Measurements from ENCODE around the gene DAB2.

DAB2 gene

GRCh38 chr5:39443911-39444310 lies 19.1 kb upstream of the DAB2 start (continued):
- TF ChIP-seq, protein P1, sequence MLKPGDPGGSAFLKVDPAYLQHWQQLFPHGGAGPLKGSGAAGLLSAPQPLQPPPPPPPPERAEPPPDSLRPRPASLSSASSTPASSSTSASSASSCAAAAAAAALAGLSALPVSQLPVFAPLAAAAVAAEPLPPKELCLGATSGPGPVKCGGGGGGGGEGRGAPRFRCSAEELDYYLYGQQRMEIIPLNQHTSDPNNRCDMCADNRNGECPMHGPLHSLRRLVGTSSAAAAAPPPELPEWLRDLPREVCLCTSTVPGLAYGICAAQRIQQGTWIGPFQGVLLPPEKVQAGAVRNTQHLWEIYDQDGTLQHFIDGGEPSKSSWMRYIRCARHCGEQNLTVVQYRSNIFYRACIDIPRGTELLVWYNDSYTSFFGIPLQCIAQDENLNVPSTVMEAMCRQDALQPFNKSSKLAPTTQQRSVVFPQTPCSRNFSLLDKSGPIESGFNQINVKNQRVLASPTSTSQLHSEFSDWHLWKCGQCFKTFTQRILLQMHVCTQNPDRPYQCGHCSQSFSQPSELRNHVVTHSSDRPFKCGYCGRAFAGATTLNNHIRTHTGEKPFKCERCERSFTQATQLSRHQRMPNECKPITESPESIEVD (tag by site-specific recombination; IDR thresholded peaks at IDR 0.05): no peak
- no peak for TF ChIP-seq KLF9 (tag by site-specific recombination; IDR thresholded peaks at IDR 0.05; ENCODE audit: low read depth)
- no peak for TF ChIP-seq EGR2 (tag by site-specific recombination; IDR thresholded peaks at IDR 0.05; ENCODE audit: low read depth)
- TF ChIP-seq ZBTB8A (tag by site-specific recombination; IDR thresholded peaks at IDR 0.05): no peak

GRCh38 chr5:39442991-39443390 lies 18.2 kb upstream of the DAB2 start:
- H3K9me3 ChIP-seq (ENCODE audit: control insufficient read depth, insufficient read depth, low read depth, low read length): no peaks in the 10 kb centered on the region
- no peaks in the 10 kb centered on the region for H3K36me3 ChIP-seq (ENCODE audit: control insufficient read depth in 2 of 2, insufficient read depth in 1 of 2, low read length in 2 of 2)
- H3K27ac ChIP-seq (ENCODE audit: extremely low read depth, low read depth, low read length): no peak overlapping the region
- TF ChIP-seq, protein P1 (tag by site-specific recombination; IDR thresholded peaks at IDR 0.05): no peak
- TF ChIP-seq ZNF791 (tag by site-specific recombination; IDR thresholded peaks at IDR 0.05) (no peak), ZNF785 (tag by site-specific recombination; IDR thresholded peaks at IDR 0.05) (no peak), HOXC10 (CRISPR knock-in tag; IDR thresholded peaks at IDR 0.05) (no peak), GLIS1 (tag by site-specific recombination; IDR thresholded peaks at IDR 0.05) (no peak), GLI4 (tag by site-specific recombination; IDR thresholded peaks at IDR 0.05) (no peak), ZFP37 (tag by site-specific recombination; IDR thresholded peaks at IDR 0.05) (no peak), ZNF488 (tag by site-specific recombination; IDR thresholded peaks at IDR 0.05) (no peak), ZNF623 (tag by site-specific recombination; IDR thresholded peaks at IDR 0.05) (no peak), ZNF629 (tag by site-specific recombination; IDR thresholded peaks at IDR 0.05) (no peak), ZNF202 (tag by site-specific recombination; IDR thresholded peaks at IDR 0.05; ENCODE audit: borderline replicate concordance) (no peak)
- TF ChIP-seq, protein P2, sequence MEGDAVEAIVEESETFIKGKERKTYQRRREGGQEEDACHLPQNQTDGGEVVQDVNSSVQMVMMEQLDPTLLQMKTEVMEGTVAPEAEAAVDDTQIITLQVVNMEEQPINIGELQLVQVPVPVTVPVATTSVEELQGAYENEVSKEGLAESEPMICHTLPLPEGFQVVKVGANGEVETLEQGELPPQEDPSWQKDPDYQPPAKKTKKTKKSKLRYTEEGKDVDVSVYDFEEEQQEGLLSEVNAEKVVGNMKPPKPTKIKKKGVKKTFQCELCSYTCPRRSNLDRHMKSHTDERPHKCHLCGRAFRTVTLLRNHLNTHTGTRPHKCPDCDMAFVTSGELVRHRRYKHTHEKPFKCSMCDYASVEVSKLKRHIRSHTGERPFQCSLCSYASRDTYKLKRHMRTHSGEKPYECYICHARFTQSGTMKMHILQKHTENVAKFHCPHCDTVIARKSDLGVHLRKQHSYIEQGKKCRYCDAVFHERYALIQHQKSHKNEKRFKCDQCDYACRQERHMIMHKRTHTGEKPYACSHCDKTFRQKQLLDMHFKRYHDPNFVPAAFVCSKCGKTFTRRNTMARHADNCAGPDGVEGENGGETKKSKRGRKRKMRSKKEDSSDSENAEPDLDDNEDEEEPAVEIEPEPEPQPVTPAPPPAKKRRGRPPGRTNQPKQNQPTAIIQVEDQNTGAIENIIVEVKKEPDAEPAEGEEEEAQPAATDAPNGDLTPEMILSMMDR (tag by site-specific recombination; IDR thresholded peaks at IDR 0.05): no peak
- TF ChIP-seq, protein P3, sequence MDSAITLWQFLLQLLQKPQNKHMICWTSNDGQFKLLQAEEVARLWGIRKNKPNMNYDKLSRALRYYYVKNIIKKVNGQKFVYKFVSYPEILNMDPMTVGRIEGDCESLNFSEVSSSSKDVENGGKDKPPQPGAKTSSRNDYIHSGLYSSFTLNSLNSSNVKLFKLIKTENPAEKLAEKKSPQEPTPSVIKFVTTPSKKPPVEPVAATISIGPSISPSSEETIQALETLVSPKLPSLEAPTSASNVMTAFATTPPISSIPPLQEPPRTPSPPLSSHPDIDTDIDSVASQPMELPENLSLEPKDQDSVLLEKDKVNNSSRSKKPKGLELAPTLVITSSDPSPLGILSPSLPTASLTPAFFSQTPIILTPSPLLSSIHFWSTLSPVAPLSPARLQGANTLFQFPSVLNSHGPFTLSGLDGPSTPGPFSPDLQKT (IDR thresholded peaks at IDR 0.05; ENCODE audit: borderline replicate concordance, low read depth, low read length): no peak
- TF ChIP-seq, protein P4, sequence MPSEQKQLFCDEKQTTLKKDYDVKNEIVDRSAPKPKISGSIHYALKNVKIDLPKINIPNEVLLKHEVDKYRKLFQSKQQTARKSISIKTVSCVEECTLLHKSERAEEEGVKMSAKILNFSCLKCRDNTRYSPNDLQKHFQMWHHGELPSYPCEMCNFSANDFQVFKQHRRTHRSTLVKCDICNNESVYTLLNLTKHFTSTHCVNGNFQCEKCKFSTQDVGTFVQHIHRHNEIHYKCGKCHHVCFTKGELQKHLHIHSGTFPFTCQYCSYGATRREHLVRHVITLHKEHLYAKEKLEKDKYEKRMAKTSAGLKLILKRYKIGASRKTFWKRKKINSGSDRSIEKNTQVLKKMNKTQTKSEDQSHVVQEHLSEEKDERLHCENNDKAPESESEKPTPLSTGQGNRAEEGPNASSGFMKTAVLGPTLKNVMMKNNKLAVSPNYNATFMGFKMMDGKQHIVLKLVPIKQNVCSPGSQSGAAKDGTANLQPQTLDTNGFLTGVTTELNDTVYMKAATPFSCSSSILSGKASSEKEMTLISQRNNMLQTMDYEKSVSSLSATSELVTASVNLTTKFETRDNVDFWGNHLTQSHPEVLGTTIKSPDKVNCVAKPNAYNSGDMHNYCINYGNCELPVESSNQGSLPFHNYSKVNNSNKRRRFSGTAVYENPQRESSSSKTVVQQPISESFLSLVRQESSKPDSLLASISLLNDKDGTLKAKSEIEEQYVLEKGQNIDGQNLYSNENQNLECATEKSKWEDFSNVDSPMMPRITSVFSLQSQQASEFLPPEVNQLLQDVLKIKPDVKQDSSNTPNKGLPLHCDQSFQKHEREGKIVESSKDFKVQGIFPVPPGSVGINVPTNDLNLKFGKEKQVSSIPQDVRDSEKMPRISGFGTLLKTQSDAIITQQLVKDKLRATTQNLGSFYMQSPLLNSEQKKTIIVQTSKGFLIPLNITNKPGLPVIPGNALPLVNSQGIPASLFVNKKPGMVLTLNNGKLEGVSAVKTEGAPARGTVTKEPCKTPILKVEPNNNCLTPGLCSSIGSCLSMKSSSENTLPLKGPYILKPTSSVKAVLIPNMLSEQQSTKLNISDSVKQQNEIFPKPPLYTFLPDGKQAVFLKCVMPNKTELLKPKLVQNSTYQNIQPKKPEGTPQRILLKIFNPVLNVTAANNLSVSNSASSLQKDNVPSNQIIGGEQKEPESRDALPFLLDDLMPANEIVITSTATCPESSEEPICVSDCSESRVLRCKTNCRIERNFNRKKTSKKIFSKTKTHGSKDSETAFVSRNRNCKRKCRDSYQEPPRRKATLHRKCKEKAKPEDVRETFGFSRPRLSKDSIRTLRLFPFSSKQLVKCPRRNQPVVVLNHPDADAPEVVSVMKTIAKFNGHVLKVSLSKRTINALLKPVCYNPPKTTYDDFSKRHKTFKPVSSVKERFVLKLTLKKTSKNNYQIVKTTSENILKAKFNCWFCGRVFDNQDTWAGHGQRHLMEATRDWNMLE (tag by site-specific recombination; conservative IDR thresholded peaks at IDR 0.05; ENCODE audit: low read depth): no peak
- TF ChIP-seq, protein P5, sequence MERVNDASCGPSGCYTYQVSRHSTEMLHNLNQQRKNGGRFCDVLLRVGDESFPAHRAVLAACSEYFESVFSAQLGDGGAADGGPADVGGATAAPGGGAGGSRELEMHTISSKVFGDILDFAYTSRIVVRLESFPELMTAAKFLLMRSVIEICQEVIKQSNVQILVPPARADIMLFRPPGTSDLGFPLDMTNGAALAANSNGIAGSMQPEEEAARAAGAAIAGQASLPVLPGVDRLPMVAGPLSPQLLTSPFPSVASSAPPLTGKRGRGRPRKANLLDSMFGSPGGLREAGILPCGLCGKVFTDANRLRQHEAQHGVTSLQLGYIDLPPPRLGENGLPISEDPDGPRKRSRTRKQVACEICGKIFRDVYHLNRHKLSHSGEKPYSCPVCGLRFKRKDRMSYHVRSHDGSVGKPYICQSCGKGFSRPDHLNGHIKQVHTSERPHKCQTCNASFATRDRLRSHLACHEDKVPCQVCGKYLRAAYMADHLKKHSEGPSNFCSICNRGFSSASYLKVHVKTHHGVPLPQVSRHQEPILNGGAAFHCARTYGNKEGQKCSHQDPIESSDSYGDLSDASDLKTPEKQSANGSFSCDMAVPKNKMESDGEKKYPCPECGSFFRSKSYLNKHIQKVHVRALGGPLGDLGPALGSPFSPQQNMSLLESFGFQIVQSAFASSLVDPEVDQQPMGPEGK (tag by site-specific recombination; IDR thresholded peaks at IDR 0.05): no peak
- H3K4me1 ChIP-seq (ENCODE audit: control insufficient read depth, insufficient read depth, low read length): no peaks in the 10 kb centered on the region
- ChIA-PET POLR2A (no interaction called here), CTCF (no interaction called here)
- no peak overlapping the region for H3K4me3 ChIP-seq (ENCODE audit: low read depth, low read length)

Measured in HEK293 (cell line).